T1000 (cell line): ENCODE results near the gene SPACDR.
A peak's percentile ranks its signal among the peaks of the same experiment; 100 is the strongest.

Experiments used
- DNase-seq: peaks from one replicate; lab custom pipeline; 2025; ENCODE audit warnings: mixed read lengths; lab: John Stamatoyannopoulos, UW

Gene SPACDR

GRCh38 chr7:100484673-100485045 lies 20.6 kb upstream of the SPACDR start:
- no peak for DNase-seq

GRCh38 chr7:100483722-100484672 lies 19.9 kb upstream of the SPACDR start, which contains the start of gene NYAP1:
TSS of gene NYAP1 (plus strand) at chr7:100483927. CDS start at chr7:100485312, 1,385 bp downstream.
- peak; percentile 23 for DNase-seq

GRCh38 chr7:100483090-100483721 lies 19.1 kb upstream of the SPACDR start:
- peak; percentile 43 for DNase-seq

GRCh38 chr7:100482728-100483089 lies 18.6 kb upstream of the SPACDR start:
- DNase-seq, result no peak

- no peak for DNase-seq
Observed at GRCh38 chr7:100481466-100481865, 17.4 kb upstream of the SPACDR start.

- peak; percentile 78 for DNase-seq
Observed at GRCh38 chr7:100478958-100479660, 15.0 kb upstream of the SPACDR start, which contains the start of gene TSC22D4. TSS of gene TSC22D4 (minus strand) at chr7:100479214. CDS start at chr7:100478038, 1,176 bp downstream.

GRCh38 chr7:100477871-100478267 lies 13.8 kb upstream of the SPACDR start:
- no peak for DNase-seq

- no peak for DNase-seq
Observed at GRCh38 chr7:100476903-100477870, 13.1 kb upstream of the SPACDR start.

GRCh38 chr7:100476101-100476780 lies 12.2 kb upstream of the SPACDR start:
- DNase-seq, result no peak

- no peak for DNase-seq
Observed at GRCh38 chr7:100475549-100475948, 11.5 kb upstream of the SPACDR start.

GRCh38 chr7:100472854-100473499 lies 8.9 kb upstream of the SPACDR start:
- peak; percentile 20 for DNase-seq

- DNase-seq, result no peak
Observed at GRCh38 chr7:100472121-100472851, 8.2 kb upstream of the SPACDR start.

- no peak for DNase-seq
Observed at GRCh38 chr7:100471021-100471420, 7.0 kb upstream of the SPACDR start.

- DNase-seq, result peak; percentile 48
Observed at GRCh38 chr7:100469227-100470044, 5.4 kb upstream of the SPACDR start.

- no peak for DNase-seq
Observed at GRCh38 chr7:100467638-100468373, 3.7 kb upstream of the SPACDR start.

- DNase-seq, result no peak
Observed at GRCh38 chr7:100466653-100467605, 2.9 kb upstream of the SPACDR start.
